H4 (cell line): ENCODE results near the gene CFAP97D2. TPM values are rescaled to one million over a fixed set of nuclear protein-coding genes. Genes with fewer than 3 reads are reported as not detected.
"Not testable (repeated sequence)": the region's sequence is repeated elsewhere in the genome, so short reads cannot be mapped to it uniquely, and the experiment has no call there.

Experiments
- DNase-seq: peaks from one replicate; pipeline ENCODE4 v3.0.0-alpha.2; 2015; ENCODE audit warnings: low spot score
- total RNA-seq: library from RNA; depleted of rRNA; stranded (reverse); fragments of >200 nt; shearing (Covaris generic); gene quantifications from 2 replicates; pipeline ENCODE4 v1.2.3, GENCODE V29; 2014

The CFAP97D2 gene
- total RNA-seq, 1 experiment from 2014 or later, result not detected

DNA sequence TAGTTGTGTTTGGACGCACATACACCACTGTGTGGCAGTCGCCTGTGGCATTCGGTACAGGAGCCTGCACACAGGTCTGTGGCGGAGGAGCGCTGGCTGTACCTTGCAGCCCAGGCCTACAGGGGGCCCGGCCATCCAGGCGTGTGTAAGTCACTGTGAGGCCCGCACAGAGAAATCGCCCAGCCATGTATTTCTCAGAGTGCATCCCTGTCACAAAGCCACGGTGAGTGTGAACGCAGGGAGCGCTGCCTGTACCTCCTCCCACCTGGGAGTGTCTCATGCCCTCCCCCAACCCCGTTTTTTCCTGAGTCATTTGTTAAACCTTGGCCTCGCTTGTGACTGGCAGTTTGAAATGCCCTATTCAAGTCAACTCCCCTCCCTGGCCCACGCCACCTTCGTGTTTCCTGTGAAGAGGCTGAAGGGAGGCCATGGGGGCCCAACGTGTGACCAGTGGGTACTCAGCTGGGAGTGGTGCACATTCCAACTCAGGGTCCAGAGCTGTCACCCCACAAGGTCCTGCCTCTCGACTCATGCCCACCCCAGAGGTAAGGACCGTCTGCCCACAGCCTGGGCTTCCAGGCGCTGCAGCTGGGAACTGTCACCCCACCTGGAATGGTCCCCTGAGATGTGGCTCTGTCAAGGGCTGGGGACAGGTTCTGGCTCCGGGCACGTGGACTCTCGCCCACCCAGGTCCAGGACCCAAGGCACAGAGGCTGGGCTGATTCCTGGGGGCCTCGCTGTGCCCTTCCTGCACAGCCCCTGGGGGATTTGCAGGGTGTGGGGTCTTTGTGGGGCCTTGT is 35.1 kb upstream of the CFAP97D2 start:
- DNase-seq, result no peak

DNA sequence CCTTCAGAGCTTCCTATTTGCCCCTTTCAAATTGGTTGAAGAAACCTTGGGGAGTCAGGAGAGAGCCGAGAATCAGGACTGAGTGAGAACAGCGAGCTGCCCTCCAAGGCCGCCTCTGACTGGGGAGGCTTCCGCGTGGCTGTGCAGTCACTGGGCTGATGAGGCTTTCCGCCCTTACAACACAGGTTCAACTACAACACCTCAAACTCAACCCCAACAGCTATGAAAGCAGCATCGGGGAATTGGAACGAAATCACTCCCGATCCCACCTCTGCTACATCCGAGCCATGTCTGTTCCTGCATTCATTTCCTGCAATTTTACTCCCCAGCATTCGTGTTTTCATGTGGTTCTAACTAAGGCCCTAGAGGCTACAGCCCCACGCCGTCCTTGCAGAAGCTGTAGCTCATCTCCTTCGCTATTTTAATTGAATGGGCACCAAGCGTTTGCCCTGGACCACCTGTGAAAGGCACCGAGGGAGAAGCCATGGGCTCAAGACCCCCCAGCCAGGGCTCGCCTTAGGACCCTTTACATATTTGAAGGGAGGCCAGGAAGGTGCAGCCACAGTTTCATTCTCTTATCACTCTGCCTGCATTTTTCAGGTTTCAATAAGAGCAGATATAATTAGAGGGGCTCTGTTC is 34.3 kb upstream of the CFAP97D2 start:
- DNase-seq, result no peak

DNA sequence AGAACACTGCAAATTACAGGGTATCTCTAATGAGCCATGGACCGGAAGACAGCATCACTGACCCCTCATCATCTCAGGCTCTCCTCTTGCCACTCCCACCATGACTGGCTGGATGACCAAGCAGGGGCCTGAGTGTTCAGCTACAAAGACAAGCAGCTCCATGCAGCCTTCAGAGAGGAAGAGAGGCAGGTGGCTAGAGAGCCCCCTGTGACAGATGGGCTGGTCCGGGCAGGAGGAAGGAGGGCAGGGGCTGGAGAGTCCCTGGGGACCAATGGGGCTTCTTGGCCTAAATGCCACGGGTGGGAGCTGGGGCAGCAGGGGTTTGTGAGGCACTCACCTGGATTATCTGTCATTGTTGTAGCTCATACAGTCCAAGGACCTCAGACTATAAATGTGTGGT is 33.8 kb upstream of the CFAP97D2 start:
- no peak for DNase-seq

DNA sequence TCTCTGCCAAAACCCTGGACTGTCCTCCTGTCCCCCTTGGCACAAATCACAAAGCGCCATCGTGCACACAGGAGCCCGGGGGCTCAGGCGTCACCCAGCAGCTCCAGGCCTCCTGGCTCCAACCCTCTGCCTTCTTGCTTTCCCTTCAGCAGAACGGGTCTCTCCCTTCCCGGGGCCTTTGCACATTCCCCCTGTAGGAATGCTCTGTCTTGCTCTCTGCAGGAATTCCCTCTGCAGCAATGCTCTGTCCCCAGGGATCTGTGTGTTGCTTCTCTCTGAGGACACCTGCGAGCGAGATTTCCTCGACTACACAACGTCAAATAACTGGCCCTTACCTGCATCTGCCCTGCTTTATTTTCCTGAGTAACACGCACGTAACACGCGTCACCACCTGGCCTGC is 33.3 kb upstream of the CFAP97D2 start:
- no peak for DNase-seq

DNA sequence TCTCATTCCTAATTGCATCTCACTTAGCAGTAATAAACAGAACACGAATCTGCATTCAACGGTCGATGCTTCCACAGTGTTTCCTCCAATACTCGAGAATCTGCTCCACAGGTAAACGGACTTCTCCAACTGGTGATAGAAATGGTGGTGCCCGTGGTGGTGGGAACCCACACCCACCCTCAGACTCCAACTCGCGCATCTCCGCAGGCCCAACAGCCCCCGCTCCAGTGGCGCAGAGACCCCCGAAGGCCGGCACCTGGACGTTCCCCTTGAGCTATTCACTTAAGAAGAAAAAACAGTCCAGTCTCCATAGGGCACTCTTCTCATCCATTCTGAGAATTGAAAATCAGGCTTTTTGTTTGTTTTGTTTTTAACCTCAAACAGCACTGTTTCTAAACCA is 32.9 kb upstream of the CFAP97D2 start:
- DNase-seq, result no peak

DNA sequence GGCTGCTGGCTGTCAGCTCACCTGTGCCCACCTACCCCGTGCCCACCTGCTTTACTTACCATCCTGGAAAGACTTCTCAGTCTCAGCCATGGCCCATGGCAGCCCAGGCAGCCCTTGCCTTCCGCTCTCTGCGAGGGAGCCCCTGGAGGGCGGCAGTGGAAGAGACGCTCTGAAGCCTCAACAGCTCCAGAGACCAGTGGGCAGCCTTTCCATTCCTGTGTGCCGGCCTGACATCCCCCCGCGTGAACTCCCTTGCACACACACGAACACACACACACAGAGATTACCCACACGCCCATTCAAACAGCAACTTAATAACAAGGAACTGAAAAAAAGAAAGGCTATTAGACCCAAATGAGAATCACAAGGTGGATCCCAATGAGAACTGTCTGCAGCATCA is 32.4 kb upstream of the CFAP97D2 start:
- DNase-seq, result no peak

DNA sequence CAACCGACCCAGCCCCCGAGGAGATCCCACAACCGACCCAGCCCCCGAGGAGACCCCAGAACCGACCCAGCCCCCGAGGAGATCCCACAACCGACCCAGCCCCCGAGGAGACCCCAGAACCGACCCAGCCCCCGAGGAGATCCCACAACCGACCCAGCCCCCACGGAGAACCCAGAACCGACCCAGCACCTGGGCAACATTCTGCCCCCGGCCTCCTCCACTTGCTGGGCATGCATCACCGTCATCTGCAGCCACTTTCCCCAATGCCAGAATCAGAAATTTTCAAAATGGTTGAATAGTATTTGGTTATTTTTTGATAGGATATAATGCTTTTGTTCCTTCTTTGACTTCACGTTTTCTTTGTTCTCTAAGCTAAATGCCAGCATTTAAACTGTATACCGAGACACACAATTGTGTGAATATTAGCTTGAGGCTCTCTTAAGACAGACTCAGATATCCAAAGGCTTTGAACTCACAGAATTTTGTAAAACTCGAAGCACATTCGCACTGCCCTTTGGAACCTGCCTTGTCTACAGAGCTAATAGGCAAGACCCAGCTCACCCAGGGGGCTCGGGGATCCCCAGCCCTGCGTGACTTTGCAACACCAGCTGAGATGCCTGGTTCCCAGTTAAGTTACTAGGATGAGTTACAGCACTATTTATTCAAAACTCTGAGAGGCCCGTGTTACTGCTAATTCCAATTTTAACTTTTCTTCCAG is 31.1 kb upstream of the CFAP97D2 start:
- no peak for DNase-seq

DNA sequence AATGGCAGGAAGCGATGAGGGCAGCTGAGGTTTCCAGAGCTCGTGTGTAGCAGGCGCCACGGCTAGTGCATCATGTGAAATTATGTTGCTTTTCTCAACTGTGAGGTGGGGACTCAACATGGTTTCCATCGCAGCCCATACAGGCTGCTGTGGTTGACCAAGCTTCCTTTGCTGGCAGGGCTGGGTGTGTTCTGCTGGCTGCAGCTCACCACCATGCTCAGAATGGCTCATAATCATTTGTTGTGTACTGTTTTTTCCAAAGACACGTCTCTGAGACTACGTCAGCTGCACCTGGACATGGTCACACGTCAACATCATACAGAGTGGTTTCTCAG is 30.6 kb upstream of the CFAP97D2 start:
- DNase-seq, result no peak

DNA sequence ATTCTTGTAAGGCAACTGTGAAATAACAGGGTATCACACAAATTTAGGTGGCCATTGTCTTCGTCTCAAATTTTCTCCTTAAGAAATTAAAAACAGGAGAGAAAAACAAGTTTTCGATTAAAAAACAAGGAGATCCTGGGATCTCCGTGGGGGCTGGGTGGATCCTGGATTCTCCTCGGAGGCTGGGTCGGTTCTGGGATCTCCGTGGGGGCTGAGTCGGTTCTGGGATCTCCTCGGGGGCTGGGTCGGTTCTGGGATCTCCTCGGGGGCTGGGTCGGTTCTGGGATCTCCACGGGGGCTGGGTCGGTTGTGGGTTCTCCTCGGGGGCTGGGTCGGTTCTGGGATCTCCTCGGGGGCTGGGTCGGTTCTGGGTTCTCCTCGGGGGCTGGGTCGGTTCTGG is 30.2 kb upstream of the CFAP97D2 start:
- DNase-seq, result not testable (repeated sequence)

DNA sequence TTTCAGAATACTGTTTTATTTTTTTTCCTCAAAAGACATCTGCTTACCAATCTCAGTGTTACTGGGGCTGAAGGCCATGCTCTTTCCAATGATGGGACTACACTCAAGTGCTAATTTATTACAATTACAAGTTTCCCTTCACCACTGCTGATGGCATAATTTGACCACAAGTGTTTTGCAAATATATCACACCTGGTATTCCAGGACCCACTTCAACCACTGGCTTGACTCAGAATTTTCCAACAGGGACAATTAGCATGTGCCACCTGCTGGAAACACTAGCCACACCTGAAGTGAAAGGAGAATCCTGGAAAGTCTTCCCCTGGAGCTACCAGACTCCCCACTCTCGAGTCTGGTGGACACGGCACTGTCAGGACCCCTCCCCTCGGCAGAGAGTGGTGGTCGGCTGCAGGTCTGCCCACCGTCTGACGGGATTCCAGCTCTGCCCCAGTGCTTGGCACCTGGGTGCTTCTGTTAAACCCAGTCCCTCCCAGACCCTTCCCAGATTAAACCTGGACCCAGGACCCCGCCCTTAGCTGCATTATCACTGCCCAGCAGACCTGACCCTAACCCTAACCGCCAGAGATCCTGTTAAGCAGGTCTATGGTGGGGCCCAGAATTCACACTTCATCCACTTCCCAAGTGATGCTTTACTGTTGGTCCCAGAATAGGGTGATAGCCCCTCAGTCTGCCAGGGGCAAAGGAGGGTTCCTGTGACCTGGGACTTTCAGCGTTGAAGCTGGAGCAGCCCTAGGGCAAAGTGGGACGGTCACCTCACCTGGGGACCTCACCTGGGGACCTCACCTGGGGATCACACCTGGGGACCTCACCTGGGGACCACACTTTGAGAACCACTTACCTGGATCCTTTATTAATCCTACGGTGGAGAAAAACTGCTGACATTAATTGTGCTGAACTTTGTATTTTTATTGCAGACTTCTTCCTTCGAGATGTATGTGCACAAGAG is 29.0 kb upstream of the CFAP97D2 start:
- DNase-seq, result no peak

DNA sequence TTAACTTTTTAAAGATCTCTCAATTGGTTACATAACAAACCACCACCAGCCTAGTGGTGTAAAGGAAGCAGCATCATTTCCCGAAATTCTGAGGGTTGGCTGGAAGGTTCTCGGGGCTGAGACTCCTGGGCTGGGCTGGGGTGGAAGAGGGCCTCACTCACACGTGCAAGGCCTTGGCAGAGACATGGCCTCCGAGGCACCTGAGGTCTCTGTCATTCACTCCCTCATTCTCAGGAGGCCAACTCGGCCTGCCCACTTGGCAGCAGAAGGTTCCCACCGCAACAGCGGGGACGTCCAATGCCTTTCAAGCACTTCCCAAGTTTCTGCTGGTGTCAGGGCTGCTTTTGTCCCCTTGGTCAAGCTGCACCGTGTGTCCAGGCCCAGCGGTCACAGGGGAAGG is 28.0 kb upstream of the CFAP97D2 start:
- DNase-seq, result no peak

DNA sequence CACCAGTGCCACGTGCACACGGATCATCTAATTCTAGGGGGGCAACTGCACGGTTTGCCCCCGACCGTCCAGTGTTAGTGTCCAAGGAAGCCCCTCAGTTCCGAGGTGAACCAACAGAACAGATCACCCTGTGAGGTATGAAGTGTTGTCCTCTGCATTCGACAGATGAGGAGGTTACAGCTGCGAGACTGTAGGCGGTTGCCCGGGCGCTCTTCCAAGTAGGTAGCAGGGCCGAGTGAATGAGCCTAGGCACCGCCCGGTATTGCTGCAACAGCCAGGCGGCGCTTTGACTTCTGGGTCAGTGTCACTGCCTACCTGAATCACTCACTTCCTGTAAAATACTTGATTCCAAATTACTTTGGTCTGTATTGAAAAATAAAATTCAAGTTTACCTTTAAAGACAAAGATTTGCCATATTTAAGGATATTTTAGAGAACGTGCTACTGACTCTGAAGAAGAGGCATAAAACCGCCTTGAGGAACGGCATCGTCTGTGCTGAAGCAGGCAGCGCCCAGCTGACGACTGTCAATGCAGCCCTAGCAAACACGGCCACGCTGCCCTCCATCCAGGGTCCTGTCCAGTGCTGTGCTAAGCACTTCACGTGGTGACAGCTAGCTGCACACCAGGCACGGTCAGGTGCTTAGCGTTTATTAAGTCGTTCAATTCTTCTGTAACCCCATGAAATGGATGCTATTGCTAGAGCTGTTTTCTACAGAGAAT is 27.3 kb upstream of the CFAP97D2 start:
- DNase-seq, result peak; percentile 33

DNA sequence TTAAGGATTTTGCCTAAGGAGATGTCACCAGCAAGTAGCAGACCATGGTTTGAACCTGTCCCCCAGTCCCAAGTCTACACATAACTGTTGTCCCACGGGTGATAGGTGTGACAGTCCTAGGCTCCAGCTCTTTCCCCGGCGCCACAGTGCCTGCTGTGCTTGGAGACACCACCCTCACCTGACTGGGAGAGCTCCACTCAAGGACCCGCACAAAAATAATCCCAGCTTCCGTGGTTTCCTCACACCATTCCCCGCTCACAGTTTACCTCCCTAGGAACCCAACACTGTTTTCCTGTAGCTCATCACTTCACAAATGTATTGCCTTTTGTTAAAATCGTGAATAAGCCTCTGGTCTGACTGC is 26.8 kb upstream of the CFAP97D2 start:
- no peak for DNase-seq

DNA sequence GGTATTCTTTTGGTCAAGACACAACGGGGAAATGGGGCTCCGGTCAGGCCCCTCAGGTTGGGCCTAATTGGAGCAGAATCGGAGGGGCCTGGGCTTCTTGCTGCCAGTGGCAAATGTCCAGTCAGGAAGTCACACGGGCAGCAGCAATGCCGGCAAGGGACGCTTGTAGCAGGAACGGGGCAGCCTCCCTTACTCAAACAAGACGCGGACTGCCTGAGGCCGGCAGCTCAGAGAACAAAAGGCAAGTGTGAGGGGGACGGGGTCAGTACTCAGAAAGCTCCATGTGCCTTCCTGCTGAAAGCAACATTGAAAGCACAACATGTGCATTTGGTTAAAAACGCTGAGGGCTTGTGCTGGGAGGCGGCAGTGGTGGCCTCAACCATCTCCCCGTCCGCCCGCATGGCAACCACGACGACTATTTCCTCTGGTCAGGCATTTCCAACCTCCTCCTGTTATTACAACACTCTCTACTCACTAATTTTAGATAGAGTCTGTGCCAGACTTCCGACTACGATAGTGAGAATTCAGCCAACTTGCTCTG is 26.2 kb upstream of the CFAP97D2 start:
- no peak for DNase-seq

DNA sequence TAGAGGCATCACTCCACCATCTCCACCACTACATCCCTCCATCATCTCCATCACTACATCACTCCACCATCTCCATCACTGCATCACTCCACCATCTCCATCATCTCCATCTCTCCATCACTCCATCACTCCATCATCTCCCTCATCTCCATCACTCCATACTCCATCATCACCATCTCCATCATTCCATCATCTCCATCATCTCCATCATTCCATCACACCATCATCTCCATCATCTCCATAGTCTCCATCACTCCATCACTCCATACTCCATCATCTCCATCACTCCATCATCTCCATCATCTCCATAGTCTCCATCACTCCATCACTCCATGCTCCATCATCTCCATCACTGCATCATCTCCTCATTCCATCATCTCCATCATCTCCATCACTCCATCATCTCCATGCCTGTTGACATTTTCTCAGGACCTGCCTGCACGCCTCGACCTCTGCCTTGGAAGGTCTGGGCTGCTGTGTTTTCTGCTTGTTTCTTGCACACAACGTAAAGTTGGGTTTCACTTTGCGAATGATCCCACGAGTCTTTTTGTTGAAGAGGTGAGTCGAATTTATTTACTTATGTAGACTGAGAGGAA is 25.5 kb upstream of the CFAP97D2 start:
- DNase-seq, result no peak

DNA sequence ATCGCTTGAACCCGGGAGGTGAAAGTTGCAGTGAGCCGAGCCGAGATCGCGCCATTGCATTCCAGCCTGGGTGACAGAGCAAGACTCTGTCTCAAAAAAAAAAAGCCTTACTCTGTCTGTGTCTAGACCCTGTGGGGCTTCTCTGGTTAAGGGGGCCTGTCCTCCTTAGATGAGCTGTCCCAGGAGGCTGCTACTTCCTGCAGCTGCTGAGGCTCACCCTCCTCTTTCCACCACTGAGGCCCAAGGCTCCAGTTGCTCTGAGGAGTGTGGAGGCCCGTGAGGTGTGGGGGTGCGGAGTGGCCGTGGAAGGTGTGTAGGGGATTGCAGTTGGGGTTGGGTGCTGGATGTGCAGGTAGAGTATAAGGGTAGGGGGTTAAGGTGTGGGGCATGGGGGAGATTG is 24.6 kb upstream of the CFAP97D2 start:
- DNase-seq, result no peak

DNA sequence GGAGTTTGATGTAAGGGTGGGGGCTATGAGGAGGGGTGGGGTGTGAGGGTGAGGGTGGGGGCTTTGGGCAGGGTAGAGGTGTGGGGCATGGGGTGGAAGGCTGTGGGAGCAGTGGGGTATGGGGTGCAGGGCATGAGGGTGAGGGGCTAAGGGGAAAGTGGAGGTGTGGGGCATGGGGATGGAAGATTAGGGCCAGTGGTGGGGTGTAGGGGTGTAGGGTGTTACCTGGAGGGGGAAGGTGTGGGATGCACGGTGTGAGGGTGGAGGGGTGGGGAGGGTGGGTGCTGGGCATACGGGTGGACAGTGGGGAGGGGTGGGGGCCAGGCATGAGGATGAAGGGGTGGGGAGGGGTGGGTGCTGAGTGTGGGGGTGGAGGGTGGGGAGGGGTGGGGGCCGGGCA is 23.7 kb upstream of the CFAP97D2 start:
- DNase-seq, result no peak

DNA sequence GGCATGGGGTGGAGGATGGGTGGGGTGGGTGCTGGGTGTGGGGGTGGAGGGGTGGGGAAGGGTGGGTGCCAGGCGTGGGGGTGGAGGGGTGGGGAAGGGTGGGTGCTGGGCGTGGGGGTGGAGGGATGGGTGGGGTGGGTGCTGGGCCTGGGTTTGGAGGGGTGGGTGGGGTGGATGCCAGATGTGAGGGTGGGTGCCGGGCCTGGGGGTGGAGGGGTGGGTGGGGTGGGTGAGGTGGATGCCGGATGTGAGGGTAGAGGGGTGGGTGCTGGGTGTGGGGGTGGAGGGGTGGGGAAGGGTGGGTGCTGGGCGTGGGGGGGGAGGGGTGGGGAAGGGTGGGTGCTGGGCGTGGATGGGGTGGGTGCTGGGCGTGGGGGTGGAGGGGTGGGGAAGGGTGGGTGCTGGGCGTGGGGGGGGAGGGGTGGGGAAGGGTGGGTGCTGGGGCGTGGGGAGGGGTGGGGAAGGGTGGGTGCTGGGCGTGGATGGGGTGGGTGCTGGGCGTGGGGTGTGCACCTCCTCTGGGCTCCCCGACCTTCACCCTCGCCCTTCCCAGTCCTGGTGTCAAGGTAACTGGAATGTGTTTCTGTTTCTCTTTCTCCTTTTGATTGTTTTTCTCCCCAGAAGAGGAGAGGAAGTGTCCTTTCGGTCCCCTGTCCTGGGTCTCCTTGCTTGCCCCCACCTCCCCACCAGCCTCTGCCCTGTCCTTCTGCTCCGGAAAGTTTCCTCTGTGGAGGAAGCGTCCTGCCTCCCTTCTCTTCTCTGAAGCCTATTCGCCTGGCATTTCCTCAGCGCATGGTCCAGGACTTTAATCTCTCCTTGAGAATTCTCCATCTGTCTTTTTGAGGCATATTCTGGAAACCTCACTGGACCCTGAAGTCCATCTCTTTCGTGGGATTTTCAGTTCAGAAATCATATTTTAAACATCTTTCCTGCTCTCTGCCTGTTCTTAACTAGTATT is 22.9 kb upstream of the CFAP97D2 start:
- no peak for DNase-seq

DNA sequence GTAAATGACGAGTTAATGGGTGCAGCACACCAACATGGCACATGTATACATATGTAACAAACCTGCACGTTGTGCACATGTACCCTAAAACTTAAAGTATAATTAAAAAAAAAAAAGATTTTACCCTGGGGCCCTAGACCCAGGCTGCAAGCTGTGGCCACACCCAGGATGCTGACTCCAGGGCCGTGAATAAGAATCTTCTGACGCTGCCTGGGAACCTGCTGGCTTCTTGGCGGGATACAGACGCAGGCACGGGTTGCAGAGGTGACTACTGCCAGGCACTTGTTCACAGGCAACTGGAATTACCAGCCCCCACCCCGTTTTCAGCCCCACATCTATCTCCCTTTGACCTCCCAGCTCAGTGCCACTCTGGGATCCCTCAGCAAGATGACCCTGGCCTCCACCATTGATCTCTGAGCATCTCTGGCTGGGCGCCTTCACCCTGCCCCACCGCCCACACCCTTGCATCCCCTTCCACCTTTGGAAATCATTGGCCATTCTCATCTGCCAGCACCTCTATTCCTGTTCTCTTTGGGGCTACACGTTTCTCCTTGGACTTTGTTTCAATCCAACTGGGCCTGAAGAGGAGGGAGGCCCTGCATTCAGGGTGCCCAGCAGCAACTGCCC is 21.1 kb upstream of the CFAP97D2 start:
- DNase-seq, result no peak
